ENCODE results near the gene CKAP5.

- no peak for TF ChIP-seq FOXM1 (IDR thresholded peaks at IDR 0.05; ENCODE audit: borderline replicate concordance)
- TF ChIP-seq BHLHE40 (IDR thresholded peaks at IDR 0.05; ENCODE audit: borderline replicate concordance), result no peak
- TF ChIP-seq FOXK2 (IDR thresholded peaks at IDR 0.05), result no peak
- TF ChIP-seq ELF4 (IDR thresholded peaks at IDR 0.05), result no peak
- no peak for TF ChIP-seq PKNOX1 (IDR thresholded peaks at IDR 0.05)
- no peak for TF ChIP-seq TARDBP (IDR thresholded peaks at IDR 0.05)
- no peak for TF ChIP-seq SP1 (IDR thresholded peaks at IDR 0.05)
- TF ChIP-seq FOXA1 (IDR thresholded peaks at IDR 0.05), result no peak
- TF ChIP-seq NFRKB (IDR thresholded peaks at IDR 0.05), result no peak
- no peak for TF ChIP-seq CTBP1 (IDR thresholded peaks at IDR 0.05; ENCODE audit: borderline replicate concordance)
- no peak for TF ChIP-seq L3MBTL2 (conservative IDR thresholded peaks at IDR 0.05)
- no peak for TF ChIP-seq LEF1 (IDR thresholded peaks at IDR 0.05; ENCODE audit: borderline replicate concordance)
Observed at GRCh38 chr11:46890665-46891064, 44.6 kb upstream of the CKAP5 start.
